ENCODE data around the gene YLPM1.

- no peak for TF ChIP-seq POLR2A (IDR thresholded peaks at IDR 0.05; ENCODE audit: low read depth, low read length)
- no peak for TF ChIP-seq POLR2AphosphoS5 (IDR thresholded peaks at IDR 0.05; ENCODE audit: low read depth, low read length)
- TF ChIP-seq TAF1 (IDR thresholded peaks at IDR 0.05; ENCODE audit: borderline replicate concordance, low read depth, low read length) = no peak
Measured at GRCh38 chr14:74771399-74771798, 8.3 kb downstream of the YLPM1 start.
